Vagina (tissue), 2 donors: ENCODE measurements around the gene RUNX2.

Experiments
- POLR2A ChIP-seq, 2 donors: fragments of 450-650 bp; IDR thresholded peaks; one replicate each; pipeline ENCODE4 v1.6.1; 2017; ENCODE audit warnings: antibody characterized with exemption in 2 of 2, mild to moderate bottlenecking in 2 of 2, moderate library complexity in 2 of 2
- POLR2AphosphoS5 ChIP-seq, 2 donors: sonication (generic); formaldehyde crosslinking; IDR thresholded peaks; one replicate each; pipeline ENCODE4 v1.9.0; 2017; ENCODE audit warnings: antibody characterized with exemption in 2 of 2, mild to moderate bottlenecking in 2 of 2, low read depth in 1 of 2; ENCODE audit not compliant: insufficient read depth in 1 of 2
- TF ChIP-seq, protein P1 (sequence below), 3 experiments: fragments of 450-650 bp in 2 of 3; fragments of 200-600 bp in 1 of 3; sonication (generic) in 1 of 3; IDR thresholded peaks; one replicate each; pipeline ENCODE4 v1.5.1; 2017 to 2019; ENCODE audit warnings: antibody characterized with exemption in 3 of 3, mild to moderate bottlenecking in 2 of 3, moderate library complexity in 2 of 3

DNA sequence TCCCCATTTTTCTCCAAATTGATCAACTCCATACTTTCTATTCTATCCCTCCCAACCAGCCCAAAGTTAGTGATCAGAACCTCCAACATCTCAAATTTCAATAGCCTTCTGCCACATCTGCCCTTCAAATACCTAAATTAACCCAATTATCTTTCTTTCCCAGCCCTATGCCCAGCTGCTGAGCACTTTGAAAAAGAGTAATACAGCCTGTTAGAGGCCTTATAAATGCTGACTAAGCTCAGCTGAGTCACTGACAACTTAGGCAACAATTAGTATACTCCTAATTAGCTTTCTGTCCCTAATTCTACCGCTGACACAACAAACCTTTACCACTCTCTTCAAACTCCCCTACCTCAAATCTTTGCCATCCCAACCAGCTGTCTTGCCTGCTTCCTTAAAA is 23.5 kb downstream of the RUNX2 start:
- TF ChIP-seq, protein P1, sequence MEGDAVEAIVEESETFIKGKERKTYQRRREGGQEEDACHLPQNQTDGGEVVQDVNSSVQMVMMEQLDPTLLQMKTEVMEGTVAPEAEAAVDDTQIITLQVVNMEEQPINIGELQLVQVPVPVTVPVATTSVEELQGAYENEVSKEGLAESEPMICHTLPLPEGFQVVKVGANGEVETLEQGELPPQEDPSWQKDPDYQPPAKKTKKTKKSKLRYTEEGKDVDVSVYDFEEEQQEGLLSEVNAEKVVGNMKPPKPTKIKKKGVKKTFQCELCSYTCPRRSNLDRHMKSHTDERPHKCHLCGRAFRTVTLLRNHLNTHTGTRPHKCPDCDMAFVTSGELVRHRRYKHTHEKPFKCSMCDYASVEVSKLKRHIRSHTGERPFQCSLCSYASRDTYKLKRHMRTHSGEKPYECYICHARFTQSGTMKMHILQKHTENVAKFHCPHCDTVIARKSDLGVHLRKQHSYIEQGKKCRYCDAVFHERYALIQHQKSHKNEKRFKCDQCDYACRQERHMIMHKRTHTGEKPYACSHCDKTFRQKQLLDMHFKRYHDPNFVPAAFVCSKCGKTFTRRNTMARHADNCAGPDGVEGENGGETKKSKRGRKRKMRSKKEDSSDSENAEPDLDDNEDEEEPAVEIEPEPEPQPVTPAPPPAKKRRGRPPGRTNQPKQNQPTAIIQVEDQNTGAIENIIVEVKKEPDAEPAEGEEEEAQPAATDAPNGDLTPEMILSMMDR (IDR thresholded peaks at IDR 0.05), result no peak
- no peak for TF ChIP-seq POLR2AphosphoS5 (IDR thresholded peaks at IDR 0.05; ENCODE audit: insufficient read depth in 1 of 2, low read depth in 1 of 2)
- TF ChIP-seq POLR2A (IDR thresholded peaks at IDR 0.05), result no peak
